ENCODE measurements around the gene DLST.
"Not testable (repeated sequence)": the region's sequence is repeated elsewhere in the genome, so short reads cannot be mapped to it uniquely, and the experiment has no call there.

Gene DLST

DNA sequence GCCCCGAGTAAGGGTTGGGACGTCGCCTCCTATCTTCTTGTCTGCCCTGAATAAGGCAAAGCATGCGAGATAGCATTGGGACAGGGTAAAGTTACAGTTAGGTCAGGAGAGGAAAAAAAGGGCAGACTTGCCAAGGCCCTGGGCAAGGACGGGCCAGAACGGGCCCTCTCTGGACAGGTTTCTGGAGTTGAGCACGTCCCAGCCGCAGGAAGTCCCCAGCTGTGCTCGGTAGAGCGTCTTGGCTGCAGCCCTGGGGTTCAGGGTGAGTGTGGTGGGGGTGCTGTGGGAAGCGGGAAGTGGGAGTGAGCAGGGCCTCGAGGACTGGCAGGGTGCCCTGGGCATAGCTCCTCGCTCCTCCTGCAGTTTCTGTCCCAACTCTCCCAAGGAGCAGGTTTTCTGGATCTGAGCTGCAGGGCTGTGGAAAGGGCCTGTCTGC, 35.9 kb downstream of the DLST start:
- no peak for DNase-seq (ENCODE audit: low read depth)

DNA sequence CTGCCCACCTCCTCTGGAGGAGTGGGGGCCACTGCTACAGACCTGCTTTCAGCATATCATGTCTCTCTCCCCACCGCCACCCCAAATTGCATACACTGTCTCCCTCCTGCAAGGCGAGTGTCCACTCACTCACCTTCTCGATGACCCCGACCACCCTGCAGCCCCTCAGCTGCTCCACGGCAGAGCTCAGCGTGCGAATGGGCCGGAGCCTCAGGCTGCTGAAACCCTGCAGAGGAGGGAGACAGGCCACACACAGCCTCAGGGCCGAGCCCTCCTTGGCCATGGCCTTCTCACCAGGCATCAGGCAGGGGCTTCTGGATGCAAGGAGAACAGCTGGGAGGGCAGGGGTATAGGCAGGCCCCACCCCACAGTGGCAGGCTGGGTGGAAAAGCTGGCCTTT, 36.7 kb downstream of the DLST start:
- DNase-seq (ENCODE audit: low read depth), result no peak

DNA sequence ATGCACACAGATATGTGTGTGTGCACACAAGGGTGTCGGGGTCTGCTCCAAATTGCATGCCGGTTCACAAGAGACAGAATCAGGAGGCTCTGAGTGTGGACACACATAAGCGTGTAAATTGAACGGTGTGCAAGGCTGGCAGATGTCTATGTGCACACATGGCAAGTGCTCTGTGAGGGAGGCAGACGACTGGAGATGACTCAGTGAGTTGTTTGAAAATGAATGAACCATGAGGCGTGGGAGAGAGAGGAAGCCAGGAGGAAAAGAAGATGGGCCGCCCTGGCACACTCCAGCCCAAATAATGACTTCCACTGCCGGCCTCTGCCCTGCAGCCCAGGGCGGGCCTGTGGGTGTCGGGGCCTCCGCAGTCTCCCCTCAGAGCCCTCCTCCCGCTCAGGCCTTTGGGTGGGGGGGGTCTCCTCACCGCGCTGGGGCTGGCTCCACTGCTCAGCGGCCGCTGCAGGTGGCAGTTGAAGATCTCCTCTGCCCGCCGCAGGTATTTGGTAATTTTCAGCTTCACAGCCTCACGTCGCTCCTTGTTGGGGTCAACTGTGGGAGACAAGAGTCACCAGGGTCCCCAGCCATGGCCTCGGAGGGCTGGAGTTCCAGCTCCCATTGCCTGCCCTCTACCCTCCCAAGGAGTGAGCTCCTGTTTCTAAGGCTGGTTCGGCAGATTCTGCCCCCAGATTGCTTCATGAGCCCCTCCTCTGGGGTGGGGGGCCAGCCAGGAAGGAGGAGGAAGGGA, 37.9 kb downstream of the DLST start:
- no peak for DNase-seq (ENCODE audit: low read depth)

DNA sequence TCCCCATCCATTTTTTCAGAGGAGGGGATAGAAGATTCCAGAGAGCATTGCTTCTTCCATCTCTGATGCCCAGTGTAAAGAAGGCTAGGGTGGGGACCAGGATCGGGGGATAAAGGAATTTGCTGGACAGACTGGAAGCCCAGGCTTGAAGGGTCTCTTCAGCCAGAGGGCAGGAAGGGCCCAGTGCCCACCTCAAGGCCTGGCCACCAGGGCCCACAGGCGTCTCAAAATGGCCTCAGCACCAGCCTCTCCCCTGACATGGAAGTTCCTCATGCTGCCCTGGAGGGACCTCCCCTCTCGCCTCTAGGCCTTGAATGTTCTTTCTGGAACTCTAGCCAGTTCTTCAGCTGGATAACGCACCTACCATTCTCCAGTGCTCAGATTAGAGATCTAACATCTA, 38.6 kb downstream of the DLST start:
- no peak for DNase-seq (ENCODE audit: low read depth)

DNA sequence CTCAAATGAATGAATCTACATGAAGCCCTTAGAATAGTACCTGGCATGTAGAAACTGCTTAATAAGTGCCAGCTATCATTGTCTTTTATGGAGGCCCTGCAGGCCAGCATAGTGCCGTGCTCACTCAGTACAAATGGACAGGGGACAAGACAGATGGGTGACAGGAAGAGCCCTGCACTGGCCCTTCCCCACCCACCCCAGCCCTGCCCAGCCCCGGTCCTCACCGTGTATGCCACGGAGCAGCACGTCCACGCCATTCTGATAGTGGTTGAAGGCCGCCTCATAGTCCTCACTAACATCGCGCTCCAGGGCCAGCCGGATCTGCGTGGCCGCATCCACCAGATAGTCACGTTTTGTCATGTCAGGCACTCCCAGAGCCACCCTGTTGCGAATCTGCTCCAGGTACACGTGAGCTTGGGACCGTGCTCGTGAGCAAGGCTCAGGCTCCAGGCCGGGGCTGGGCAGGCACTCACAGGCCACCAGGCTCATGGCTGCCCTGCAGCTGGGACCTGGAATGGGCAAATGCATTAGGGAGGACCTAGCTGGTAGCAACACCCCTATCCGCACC, 39.4 kb downstream of the DLST start:
- no peak for DNase-seq (ENCODE audit: low read depth)

DNA sequence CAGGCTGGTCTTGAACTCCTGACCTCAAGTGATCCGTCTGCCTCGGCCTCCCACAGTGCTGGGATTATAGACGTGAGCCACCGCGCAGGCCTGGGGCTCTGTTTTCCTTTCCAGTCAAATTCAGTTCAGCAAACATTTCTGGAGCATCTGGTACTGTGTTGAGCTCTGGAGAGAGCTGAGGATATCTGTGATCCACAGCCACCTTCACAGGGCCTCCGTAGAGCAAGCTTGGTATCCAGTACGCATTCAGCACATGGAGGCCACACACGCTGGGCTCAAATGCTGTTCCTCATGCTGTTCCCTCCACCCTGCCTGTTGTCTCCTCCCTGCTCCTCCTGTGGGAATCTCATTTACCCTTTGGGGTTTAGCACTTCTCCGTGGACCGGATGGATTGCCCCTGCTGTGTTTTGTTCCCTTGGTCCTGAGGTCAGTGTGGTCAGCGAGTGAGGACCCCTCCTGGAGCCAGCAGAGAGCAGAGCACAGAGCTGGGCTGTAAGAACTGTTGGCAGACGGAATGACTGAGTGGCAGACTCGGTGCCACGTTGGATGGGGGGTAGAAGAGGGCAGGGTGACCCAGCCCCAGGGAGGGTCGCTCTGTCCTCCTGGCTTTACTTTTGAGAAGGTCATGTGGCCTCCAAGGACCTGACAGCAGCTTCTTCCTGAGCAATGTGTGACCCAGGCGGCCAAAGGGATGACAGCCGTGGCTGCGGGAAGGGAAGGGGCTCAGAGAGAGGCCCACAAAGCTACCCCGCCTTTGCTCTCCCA, 40.5 kb downstream of the DLST start:
- no peak for DNase-seq (ENCODE audit: low read depth)

DNA sequence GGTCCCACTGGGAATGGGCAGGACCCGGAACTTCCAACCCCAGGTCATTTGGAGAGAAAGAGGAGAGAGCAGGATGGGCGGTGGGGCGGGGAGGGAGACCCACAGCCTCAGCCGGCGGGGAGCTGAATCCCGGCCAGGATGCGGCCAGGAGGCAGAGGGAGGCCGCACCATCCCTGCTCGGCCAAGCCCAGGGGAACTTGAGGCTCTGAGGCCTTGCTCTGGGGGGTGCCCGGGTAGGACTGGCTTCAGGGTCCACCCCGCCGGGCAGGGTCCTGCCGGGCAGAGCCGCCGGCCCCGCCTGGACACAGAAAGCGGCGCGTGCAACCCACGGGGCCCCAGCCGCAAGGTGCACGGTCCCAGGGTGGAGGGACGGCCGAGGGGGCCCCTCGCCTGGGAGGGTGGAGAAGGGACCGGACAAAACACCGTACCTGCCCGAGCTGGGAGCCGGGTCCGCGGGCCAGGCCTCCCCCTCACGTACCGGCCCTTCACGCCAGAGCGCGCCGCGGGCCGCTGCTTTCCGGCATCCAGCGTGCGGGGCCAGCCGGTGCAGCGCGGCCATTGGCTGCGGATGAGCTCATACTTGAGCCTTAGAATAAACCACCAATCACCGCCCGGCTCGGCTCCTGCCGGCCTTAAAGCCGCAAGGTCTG, 41.2 kb downstream of the DLST start, which contains the start of gene RPS6KL1:
TSS of gene RPS6KL1 (minus strand) at position 509 of the 650 bp plus-strand sequence. CDS start 1,719 bp downstream, outside the sequence.
- peak; percentile 50 for DNase-seq (ENCODE audit: low read depth)

DNA sequence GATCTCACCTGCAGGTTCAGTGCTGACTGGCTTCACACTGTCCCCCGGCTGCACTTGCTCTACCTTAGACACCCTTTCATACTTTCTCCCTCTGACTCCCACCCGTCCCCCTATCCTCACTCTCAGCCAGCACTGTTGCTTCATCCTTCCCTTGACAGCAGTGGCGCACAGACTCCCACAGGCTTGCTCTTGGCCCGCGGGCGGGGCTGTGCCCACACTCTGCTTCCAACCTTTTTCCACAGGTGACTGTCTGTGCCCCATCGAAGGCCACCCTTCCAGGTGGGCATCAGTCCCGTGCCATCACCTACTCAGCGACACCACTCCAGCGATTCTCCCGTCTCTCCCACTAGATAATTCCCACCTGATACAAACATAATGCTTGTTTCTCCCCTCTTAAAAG, 42.3 kb downstream of the DLST start:
- DNase-seq (ENCODE audit: low read depth), result no peak

GRCh38 chr14:74927225-74927624, 45.5 kb downstream of the DLST start:
- no peak for DNase-seq (ENCODE audit: low read depth)

DNA sequence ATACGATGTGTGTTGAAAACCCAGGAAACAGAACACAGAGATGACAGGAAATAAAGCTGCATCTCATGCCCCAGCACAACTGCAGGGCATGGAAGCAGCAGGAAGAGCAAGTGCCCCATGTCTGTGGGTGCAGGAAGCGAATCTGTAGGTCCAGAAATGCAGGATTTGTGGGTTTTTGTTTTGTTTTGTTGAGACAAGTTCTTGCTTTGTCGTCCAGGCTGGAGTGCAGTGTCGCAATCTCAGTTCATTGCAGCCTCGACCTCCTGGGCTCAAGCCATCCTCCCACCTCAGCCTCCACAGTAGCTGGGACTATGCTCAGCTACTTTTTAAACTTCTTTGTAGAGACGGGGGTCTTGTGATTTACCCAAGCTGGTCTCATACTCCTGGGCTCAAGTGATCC, 47.5 kb downstream of the DLST start:
- DNase-seq (ENCODE audit: low read depth), result no peak

GRCh38 chr14:74931744-74932143, 50.0 kb downstream of the DLST start:
- not testable (repeated sequence) for DNase-seq (ENCODE audit: low read depth)

GRCh38 chr14:74932401-74932901, 50.7 kb downstream of the DLST start:
- no peak for DNase-seq (ENCODE audit: low read depth)

- DNase-seq (ENCODE audit: low read depth), result not testable (repeated sequence)
Measured at GRCh38 chr14:74932936-74933335, 51.2 kb downstream of the DLST start.

- DNase-seq (ENCODE audit: low read depth), result no peak
Measured at GRCh38 chr14:74934041-74934440, 52.3 kb downstream of the DLST start.

DNA sequence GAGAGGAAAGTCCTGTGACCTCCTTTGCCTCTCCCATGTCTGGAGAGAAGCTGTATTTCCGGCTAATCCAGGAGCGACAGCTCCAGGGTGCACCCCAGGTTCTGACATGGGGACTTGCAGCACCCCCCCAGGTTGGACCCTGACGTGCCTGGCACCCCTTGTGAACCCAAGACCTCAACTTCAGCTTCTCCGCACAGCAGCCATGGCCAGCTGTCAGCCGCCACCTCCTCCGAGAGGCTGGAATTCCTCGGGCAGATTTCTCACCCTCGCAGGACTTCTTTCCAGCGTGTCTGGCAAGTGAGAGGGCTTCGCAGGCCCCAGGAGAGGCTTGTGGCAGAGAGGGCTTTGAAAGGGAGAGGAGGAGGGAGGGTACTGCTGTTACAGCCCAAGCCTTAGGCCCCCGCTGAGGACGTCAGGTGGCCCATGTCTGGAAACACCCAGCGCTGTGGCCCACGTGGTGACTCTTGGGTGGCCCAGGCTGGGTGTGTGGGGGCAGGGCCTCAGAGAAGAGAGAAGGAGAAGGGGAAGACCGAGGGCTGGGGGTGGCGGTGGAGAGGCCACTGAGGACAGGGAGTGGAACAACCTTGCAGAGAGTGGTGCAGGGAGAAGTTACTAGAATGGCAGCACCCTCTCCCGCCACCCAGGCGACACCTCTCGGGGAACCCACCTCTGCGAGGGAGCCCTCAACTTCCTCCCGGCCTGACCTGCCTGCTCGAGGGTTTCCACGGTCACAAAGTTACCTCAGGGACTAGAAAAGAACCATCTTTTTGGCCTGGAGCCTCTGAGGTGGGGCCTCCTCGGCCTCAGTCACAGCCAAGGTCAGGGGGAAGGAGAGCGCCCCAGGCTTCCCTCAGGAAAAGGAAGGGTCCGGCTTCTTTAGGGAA, 53.0 kb downstream of the DLST start:
- no peak for DNase-seq (ENCODE audit: low read depth)

- DNase-seq (ENCODE audit: low read depth), result no peak
Measured at GRCh38 chr14:74935360-74935680, 53.6 kb downstream of the DLST start.

GRCh38 chr14:74936151-74936550, 54.4 kb downstream of the DLST start:
- DNase-seq (ENCODE audit: low read depth), result no peak

- DNase-seq (ENCODE audit: low read depth), result no peak
Measured at GRCh38 chr14:74936731-74937130, 55.0 kb downstream of the DLST start.

- no peak for DNase-seq (ENCODE audit: low read depth)
Measured at GRCh38 chr14:74937171-74937570, 55.5 kb downstream of the DLST start.

- no peak for DNase-seq (ENCODE audit: low read depth)
Measured at GRCh38 chr14:74938531-74939495, 57.1 kb downstream of the DLST start.
